Measurements from ENCODE around the gene ABL1.

The ABL1 gene

DNA sequence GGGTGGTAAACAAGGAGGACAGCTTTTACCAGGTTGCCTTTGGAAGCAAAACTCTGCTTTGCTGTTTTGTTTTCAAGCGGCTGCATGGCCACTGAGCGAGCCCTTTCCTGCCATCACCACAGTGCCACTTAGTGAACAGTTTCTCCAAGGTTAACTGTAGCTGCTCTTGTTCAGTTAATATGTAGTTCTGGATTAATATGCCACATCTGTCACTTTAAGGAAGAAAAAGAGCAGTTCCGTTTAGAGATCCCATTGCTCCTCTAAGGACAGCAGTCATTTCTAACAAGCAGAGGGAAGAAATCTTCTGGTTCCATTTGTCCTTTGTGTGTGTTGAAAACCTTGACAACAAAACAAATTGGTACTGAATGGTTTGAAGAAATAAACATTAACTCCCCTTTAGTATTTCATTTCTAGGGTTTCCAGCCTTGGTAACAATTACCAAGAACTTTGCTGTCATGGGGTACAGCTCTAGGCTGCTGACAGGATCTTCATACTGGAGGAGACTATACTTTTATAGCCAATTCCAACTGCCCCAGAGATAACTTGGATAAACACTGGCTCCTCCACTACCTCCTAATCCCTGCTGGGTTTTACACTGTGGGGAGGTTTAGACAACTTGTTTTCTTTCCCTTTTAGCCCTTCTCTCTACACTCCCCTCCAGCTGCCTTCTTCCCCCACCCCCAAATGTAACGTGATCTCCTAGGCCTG, 10.3 kb upstream of the ABL1 start:
- no peak for FAIRE-seq
- peak; percentile 44 for DNase-seq (ENCODE audit: low spot score)

DNA sequence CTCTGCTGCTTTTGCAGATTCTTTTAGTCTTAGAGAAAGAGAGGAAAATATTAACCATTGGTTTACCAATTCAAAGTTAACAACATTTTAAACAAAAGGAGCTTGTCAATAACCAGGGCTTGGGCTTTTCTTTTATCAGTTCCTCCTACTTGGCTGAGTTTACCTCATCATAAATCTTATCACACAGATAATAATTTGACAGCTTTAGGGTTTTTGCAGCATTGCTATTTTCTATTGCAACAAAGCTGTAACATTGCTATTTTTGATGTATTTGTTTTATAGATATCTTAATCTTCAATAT, 9.8 kb upstream of the ABL1 start:
- FAIRE-seq, result no peak
- DNase-seq (ENCODE audit: low spot score), result no peak

DNA sequence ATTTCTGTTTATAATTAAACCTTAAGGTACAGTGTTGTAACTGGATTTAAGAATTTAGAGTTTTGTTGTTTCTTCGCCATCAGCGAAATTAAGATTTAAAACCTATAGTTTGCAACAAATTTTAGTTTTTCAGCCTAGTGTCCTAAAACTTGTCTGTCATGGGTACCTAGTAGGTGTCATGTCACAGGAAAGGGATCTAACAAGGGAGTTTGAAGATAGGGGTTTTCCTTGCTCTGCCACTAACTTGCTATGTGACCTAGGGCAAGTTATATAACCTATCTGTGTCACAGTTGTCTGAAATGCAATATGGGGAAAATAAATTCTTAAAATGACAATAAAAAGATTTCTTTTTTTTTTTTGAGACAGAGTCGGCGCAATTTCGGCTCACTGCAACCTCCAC, 9.2 kb upstream of the ABL1 start:
- DNase-seq (ENCODE audit: low spot score), result no peak

DNA sequence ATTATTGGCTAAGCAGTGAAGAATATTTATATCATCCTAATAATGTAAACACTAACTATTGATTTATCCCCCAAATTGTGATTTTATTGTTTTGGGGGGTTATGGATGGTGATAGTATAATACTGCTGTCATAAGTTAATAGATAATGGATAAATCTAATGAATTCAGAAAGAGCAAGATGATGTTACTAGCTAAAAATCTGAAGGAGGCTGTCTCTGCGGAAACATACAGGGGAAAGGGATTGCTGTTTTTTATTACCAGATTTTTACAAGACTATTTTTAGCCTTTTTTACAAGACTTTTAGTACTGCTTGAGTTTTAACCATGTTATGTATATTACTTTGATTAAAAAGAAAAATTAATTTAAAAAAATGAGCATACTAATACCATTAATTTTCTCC, 5.3 kb upstream of the ABL1 start:
- FAIRE-seq (no peak), DNase-seq (ENCODE audit: low spot score) (no peak)

More for the DNA sequence above, 9.2 kb upstream of the ABL1 start:
- no peak for FAIRE-seq

DNA sequence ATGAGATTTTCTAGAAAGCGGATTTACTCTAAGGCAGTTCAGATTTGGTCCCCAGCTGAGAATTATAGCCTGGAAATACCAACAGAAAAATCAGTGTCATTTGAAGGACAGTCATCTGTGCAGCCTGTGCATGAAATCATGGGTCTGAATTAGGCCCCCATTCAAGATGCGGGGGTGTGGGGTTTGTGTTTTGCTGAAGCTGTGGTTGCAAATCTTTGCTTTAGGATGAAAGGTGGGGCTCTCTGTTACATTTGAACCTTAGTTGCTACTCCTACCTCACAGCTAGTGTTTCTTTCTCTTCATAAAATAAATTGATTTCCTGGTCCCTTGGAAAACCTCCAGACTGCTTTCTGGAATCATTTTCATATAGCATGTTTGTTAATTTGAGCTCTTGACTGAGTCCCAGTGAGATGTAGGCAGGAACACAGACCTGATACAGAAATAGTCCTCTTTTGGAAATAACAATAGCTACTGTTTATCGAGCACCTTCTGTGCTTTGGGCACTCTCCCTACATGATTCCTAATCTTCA, 4.8 kb upstream of the ABL1 start:
- DNase-seq (ENCODE audit: low spot score), result no peak
- no peak for FAIRE-seq

DNA sequence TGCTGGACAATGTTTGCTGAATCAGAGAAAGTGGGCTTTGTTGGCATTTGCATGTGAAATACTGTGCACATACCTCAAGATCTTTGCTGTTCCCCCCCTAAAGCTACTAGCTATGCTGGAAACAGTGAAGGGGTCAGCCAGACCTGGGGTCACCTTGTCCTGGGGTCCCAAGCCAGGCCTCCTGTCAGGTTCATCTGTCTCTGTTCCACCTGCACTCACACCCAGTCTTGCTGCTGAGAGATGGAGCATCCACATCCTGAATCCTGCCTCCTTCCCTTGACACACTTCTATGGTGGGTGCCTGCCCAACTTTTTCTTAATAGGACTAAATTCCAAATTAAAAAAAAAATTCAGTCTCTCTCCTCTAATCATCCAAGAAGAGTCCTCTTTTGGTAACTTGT, 4.0 kb upstream of the ABL1 start:
- DNase-seq (ENCODE audit: low spot score) (no peak), FAIRE-seq (no peak)

DNA sequence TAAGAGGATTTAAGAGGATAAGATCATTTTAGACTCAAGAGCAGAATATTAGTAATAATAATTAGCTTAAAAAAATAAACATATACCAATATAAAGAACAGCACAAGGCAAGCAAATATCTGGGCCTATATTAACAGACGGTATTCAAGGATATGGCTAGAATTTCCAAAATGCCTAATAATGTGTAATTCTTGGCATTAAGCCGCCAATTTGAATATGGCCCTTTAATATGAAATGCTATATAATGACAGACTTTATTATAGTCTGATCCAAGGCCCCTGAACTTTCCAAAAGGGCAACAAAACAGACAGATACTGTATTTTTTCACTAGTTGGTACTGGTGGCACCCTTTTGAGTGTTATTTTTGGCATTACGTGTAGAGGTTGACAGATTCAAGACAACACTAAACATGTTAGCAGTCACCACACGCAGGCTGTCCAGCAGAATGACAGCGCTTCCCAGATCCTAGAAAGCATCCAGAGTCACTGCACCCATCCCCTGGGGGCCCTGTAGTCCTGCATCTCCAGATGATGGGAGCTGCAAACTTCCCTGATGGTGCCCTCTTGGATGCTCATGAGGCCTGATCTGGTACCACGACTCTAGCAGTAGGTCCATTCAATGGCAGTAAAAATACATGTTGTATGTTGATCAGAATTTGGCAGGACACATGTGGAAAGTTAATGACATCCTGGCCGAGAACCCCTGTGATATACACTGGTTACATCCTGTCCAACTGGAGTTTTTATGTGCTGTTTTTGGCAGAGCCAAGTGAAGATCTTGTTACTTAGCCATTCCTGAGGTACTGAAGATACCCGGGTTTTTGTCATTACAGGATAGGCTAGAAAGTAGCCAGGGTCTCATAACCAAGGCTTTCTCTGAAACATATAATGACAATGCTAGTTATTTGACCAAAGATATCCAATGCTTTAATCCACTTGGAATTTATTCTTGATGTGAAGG, 1.7 kb upstream of the ABL1 start:
- FAIRE-seq, result no peak
- DNase-seq (ENCODE audit: low spot score), result no peak

DNA sequence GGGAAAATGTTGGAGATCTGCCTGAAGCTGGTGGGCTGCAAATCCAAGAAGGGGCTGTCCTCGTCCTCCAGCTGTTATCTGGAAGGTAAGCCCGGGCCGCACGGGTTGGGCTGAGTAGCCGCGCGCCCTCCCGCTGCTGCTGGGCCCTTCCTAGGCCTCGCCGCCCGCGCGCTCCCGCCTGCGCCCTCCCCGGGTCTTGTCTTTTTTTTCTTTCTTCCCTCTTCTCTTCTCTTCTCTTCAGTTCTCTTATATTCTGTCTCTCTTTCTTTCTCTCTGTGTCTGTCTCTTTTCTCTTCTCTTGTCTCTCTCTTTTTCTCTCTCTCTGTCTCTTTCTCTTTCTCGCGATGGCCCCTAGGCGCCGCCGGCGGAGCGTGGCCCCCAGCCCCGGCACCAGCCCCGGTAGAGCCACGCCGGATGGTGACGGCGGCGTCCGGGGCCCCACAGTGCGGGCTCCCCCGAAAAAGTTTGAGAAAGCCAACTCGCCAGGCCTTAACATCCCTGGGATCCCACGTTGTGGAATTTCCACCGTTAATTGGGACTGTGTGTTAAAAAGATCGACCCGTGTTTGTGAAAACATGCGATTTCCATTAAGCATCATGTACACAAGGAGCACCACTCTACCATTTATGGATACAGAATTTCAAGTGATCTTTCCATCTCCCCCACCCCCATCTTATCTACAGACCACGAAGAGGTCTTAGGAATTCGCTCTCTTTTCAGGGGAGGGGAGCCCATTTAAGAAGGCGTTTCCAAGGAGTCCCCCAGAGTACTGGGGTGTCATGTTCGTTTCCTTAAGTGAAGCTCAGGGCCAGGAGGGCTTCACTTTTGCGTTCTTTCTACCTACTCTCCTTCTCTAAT, 616 bp downstream of the ABL1 start:
- FAIRE-seq (no peak), DNase-seq (ENCODE audit: low spot score) (peak; percentile 54)

DNA sequence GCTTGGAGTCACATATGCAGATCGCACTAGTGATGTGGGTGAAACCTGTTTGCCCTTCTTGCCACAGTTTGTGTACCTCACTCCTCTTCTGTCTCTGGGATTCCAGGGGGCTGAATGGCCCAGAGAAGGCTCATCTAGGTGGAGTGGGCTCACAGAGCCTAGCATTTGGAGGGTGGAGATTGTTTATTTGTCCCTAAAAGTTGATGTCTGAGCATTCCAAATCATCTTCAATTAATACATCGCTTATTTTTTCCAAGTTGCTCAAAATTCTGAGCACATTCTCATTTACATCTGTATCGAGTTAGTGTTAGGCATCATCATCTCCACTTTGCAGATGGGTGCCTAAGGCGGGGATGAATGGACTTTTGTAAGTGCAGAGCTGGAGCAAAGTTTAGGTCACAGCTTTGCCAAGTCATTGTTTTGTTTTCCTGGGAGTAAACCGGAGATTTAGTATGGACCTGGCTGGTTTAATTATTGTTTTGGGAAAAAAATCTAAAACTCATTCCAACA, 2.0 kb downstream of the ABL1 start:
- FAIRE-seq (no peak), DNase-seq (ENCODE audit: low spot score) (no peak)

DNA sequence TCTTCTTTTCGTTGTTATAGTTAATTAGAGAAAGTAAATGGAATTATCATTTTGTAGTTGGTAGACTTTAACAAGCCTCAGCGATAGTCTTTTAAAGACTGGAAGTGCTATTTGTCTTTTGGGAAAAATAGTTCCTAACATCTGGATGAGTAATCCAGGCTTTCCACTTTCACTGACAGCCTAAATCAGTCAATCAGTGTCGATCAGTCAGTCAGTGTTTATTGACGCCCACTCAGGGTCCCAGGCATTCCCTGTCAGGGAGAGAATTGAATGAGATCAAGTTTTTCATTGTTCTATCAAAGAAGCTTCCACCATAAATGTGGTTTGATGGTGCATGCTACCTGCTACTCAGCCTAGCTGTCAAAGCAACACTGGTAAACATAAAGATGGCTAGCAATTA, 2.6 kb downstream of the ABL1 start:
- FAIRE-seq, result no peak
- no peak for DNase-seq (ENCODE audit: low spot score)

DNA sequence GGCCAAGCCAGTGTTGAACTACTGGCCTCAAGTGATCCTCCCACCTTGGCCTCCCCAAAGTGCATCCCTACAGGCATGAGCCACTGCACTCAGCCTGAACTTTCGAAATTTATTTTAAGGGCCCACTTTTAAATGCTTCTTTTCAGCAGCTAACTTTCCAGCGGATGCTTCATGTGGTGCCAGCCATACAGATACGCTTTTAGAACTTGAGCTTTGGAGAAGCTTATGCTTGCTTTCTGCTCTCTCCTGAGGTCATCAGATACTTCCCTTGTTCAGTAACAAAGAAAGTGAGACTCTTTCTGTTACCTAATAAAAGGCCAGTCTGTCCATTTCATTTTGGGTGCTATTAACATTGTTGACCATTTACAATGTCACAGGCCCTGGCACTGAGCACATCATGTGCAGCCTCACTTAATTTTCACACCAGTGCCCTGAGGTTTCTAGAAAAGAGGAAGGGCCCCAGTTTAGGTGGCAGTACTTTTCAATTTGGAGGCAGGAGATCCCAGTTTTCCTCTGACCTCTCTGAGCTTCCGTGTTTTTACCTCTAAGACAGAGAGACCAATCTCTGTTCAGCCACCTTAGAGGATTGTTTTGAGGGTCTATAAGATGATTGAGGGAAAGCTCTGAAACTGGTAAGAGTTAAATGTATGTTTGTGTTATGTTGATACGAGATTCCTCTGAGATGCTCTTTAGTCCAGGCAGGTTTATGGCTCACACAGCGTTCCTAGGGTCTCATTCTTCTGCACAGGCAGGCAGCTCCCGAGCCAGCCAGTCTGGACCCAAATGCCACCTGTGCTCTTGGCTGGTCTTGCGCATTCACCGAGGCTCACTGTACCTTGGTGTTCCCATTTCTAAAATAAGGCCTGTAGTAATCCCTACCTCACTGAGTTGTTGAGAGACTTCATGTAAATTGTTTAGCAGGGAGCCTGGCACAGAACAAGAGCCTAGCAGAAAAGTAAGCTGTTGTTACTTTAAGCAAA, 4.4 kb downstream of the ABL1 start:
- FAIRE-seq (no peak), DNase-seq (ENCODE audit: low spot score) (no peak)

DNA sequence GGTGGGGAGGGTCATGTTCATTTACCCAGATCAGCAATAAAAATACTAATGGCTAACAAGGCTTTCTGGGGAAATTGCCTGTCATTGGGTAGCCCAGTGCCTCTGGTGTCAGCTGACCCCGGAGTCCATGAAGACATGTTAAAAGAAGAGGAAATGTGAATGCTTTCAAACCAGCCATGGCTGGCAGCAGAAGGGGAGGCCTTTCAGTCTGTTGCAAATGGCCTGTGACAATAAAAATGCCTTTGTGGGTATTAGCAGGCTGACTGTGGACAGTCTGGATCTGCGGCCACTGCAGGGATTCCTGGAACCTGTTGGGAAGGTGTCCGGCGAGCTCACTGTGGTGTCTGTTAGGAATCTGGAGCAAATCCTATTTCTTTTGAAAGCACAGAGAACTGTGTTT, 7.5 kb downstream of the ABL1 start:
- DNase-seq (ENCODE audit: low spot score) (no peak), FAIRE-seq (no peak)

DNA sequence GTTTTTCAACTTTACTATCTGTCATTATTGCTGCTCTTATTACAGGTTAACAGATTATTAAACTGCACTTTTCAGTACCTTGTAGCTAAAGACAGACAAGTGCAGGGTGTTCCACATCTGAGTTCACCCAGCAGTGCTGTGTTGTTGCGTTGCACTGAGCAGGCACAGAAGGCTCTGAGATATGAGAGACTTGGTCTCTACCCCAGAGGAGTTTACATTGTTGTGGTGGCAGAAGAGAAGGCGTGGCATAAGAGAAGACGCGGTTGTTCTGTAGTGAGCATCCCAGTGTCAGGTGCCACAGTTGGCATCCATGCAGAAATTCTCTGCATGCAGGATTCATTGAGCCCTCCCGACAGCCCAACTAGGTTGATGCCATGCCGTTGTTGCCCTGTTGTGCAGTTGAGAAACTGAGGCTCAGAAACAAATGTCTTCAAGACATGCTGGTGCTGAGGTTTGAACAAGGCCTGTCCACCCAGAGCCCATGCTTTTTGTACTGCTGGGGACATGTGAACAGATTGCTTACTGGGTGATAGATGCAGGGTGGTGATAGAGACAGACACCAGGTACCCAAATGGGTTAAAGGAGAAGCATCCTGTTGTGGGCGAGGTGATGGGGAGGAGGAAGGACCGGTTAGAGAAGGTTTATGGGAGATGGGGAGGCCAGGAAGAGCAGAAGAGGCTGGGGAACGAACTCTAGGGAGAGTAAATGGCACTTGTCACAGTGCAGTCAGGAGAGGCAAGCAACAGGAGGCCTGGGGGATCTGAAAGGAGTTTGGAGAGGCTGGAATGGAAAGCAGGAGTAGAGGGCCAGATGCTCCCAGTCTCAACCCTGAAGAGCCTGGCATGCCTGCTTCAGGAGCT, 8.2 kb downstream of the ABL1 start:
- FAIRE-seq, result no peak
- no peak for DNase-seq (ENCODE audit: low spot score)

DNA sequence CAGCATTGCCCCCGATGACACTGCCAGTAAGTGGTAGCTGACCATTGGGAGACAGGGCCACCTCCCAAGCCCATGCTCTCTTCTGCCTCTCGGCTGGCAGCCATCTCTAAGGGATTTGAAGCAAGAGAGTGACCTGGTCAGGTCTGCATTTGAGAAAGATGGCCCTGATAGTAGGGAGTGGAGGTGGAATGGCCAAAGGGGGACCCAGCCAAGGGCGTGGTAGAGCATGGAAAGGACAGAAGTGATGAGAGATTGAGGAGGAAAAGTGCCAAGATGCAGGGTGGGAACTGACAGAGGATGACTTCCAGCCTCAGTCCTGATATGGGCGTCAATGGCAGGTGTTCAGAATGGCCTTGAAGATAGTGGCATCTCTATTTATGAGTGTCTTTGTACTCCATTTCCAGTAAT, 9.0 kb downstream of the ABL1 start:
- DNase-seq (ENCODE audit: low spot score) (no peak), FAIRE-seq (no peak)

DNA sequence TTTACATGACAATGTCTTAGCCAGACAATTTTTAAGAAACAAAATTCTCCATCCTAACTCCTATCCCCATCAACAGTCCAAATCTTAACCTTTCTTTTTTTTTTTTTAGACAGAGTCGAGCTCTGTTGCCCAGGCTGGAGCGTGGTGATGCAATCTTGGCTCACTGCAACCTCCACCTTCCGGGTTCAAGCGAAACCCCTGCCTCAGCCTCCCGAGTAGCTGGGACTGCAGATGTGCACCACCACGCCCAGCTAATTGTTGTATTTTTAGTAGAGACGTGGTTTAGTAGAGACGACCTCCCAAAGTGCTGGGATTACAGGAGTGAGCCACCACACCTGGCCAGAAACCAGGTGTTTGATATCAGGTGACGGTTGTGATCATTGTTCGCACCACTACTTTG, 10.2 kb downstream of the ABL1 start:
- no peak for DNase-seq (ENCODE audit: low spot score)

DNA sequence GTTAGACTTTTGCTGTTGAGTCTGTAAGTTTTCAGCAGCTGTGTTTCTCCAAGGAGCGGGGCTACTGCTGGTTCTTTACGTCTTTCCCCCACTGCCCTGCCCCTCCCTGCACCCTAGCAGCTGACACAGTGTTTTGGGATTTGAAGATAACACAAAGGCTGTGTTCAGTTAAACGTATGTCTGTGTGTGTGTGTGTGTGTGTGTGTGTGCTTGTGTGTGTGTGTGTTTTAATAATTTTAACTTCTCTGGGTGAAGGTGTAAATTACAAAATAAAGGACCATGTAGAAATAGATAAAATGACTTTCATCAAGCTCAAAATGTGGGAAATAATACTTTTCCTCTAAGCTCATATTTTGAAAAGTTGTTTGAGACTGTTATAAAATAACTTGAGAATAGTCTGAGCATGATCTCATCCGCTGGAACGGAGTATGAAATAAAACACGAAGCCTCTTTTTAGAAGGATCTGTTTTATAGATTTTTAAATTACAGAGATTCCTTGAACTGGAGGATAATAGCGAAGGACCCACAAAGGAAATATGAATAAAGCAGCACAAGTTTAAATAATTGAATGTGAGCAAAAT, 10.9 kb downstream of the ABL1 start:
- FAIRE-seq (no peak), DNase-seq (ENCODE audit: low spot score) (no peak)

More for the DNA sequence above, 10.2 kb downstream of the ABL1 start:
- FAIRE-seq, result no peak

DNA sequence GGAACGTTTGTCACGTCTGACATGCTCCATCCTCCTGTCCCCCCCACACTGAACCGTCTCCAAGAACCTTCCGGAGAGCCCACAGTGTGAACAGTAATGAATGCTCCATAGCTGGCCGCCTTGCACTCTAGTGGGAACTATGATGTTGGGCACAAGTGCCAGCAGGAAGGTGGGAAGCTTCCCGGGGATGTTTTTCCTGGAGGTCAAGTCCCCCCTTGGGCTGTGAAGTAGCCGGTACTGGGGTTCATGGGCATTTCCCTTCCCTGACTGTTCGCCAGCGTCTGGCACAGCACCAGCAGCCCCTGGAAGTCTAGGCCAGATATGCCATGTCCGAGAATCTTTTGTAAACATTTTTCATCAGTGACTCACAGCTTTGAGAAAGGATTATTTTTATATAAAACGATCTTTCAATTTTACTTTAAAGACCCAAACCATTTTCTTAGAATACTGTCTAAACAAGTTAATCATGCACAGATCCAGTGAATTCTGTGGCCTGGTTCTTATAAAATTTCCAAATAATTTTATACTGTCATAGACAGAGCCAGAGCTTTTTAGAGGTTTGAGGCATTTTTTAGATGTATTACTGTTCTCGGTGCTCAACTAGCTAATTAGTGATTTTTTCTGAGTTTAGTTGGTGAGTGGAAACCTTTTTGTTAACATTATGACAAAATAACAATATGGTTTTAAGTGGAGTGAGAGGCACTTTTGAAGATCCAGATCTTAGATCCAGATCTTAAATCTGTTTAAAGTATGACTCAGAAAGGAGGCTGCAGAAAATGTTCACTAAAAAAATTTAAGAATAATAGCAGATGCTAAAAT, 11.6 kb downstream of the ABL1 start:
- FAIRE-seq, result no peak
- peak; percentile 62 for DNase-seq (ENCODE audit: low spot score)
